IMR-90 (cell line): ENCODE results near the gene TTLL11. TPM values are rescaled to one million over a fixed set of nuclear protein-coding genes. Genes with fewer than 3 reads are reported as not detected.

Source experiments
- ATAC-seq: fragments of 200-7000 bp; cut with Tn5 transposase; 2 replicates; pipeline ENCODE4 v1.9.1; 2020; ENCODE audit warnings: low read depth, mild to moderate bottlenecking, moderate library complexity
- BruUV-seq: library from RNA; stranded (reverse); fragments of 400-500 nt; replicated peaks from 2 replicates; lab custom pipeline; 2021; lab: Mats Ljungman, UMichigan
- CTCF ChIA-PET: fragments of 300-600 bp; formaldehyde crosslinking; extraction: SDS; loops from one replicate; lab custom pipeline; 2021; ENCODE audit warnings: antibody characterized with exemption; lab: Yijun Ruan, JAX
- POLR2A ChIA-PET: fragments of 300-600 bp; sonication (Branson Sonifier 250); formaldehyde crosslinking; loops from one replicate; lab custom pipeline; 2022; ENCODE audit warnings: antibody characterized with exemption; ENCODE audit not compliant: unreplicated experiment; lab: Charles Lee
- DNase-seq: peaks from one replicate; pipeline ENCODE4 v3.0.0; 2013
- H2AFZ ChIP-seq: replicated peaks from 2 replicates; pipeline ENCODE3; 2013; ENCODE audit warnings: low read length, mild to moderate bottlenecking; ENCODE audit not compliant: poor library complexity
- H2AK5ac ChIP-seq: 2 replicates; pipeline ENCODE4 v1.6.1; 2013; ENCODE audit warnings: low read depth, low read length, inconsistent platforms
- H2AK9ac ChIP-seq: replicated peaks from 2 replicates; pipeline ENCODE3; 2013; ENCODE audit warnings: mild to moderate bottlenecking, low read depth, low read length, moderate library complexity; ENCODE audit not compliant: poor library complexity
- H2BK120ac ChIP-seq: 2 replicates; pipeline ENCODE4 v1.6.1; 2013; ENCODE audit warnings: low read depth, low read length, inconsistent platforms
- H2BK15ac ChIP-seq: 3 replicates; pipeline ENCODE4 v1.6.1; 2013; ENCODE audit warnings: low read depth, low read length, inconsistent platforms
- H2BK20ac ChIP-seq: 2 replicates; pipeline ENCODE4 v1.6.1; 2013; ENCODE audit warnings: low read depth, mild to moderate bottlenecking, inconsistent platforms, low read length, moderate library complexity
- H2BK5ac ChIP-seq: 2 replicates; pipeline ENCODE4 v1.6.1; 2013; ENCODE audit warnings: mild to moderate bottlenecking, low read depth, low read length, inconsistent platforms; ENCODE audit not compliant: poor library complexity, severe bottlenecking
- H3K14ac ChIP-seq: replicated peaks from 2 replicates; pipeline ENCODE4 v1.6.1; 2013; ENCODE audit warnings: low read depth, low read length, inconsistent platforms
- H3K18ac ChIP-seq: 2 replicates; pipeline ENCODE4 v1.6.1; 2013; ENCODE audit warnings: low read depth, low read length, control low read depth
- H3K23ac ChIP-seq: 2 replicates; pipeline ENCODE4 v1.6.1; 2013; ENCODE audit warnings: low read depth, low read length, inconsistent platforms
- H3K27ac ChIP-seq: 2 replicates; pipeline ENCODE4 v1.5.1; 2013; ENCODE audit warnings: mild to moderate bottlenecking, control low read depth, low read length; ENCODE audit not compliant: insufficient read depth
- H3K27me3 ChIP-seq: 2 replicates; pipeline ENCODE4 v1.6.1; 2013; ENCODE audit warnings: low read length; ENCODE audit not compliant: control insufficient read depth, insufficient read depth
- H3K36me3 ChIP-seq: 2 replicates; pipeline ENCODE4 v1.6.1; 2013; ENCODE audit warnings: low read length, mixed read lengths; ENCODE audit not compliant: control insufficient read depth, insufficient read depth
- H3K4ac ChIP-seq: 2 replicates; pipeline ENCODE4 v1.6.1; 2013; ENCODE audit warnings: low read depth, low read length, inconsistent platforms
- H3K4me1 ChIP-seq: 2 replicates; pipeline ENCODE4 v1.6.1; 2013; ENCODE audit warnings: low read length, mixed read lengths; ENCODE audit not compliant: control insufficient read depth, insufficient read depth
- H3K4me2 ChIP-seq: 2 replicates; pipeline ENCODE4 v1.6.1; 2013; ENCODE audit warnings: low read depth, mild to moderate bottlenecking, control low read depth, low read length, moderate library complexity
- H3K4me3 ChIP-seq: 2 replicates; pipeline ENCODE4 v1.5.1; 2013; ENCODE audit warnings: low read depth, mild to moderate bottlenecking, control low read depth, low read length, moderate library complexity; ENCODE audit not compliant: insufficient read depth
- H3K56ac ChIP-seq: 2 replicates; pipeline ENCODE4 v1.6.1; 2013; ENCODE audit warnings: low read length, inconsistent platforms; ENCODE audit not compliant: insufficient read depth; ENCODE audit errors: extremely low read depth
- H3K79me1 ChIP-seq, 2 experiments: 2 replicates each; pipeline ENCODE4 v1.6.1; 2013; ENCODE audit warnings: low read length in 2 of 2, inconsistent platforms in 1 of 2, low read depth in 1 of 2
- H3K9ac ChIP-seq: 2 replicates; pipeline ENCODE4 v1.6.1; 2013; ENCODE audit warnings: low read depth, low read length, control low read depth
- H3K9me1 ChIP-seq: 2 replicates; pipeline ENCODE4 v1.6.1; 2013; ENCODE audit warnings: low read length, inconsistent platforms; ENCODE audit not compliant: insufficient read depth
- H3K9me3 ChIP-seq: 2 replicates; pipeline ENCODE4 v1.6.1; 2013; ENCODE audit warnings: low read length; ENCODE audit not compliant: control insufficient read depth, insufficient read depth
- H4K20me1 ChIP-seq: 2 replicates; pipeline ENCODE4 v1.6.1; 2013; ENCODE audit warnings: low read length, inconsistent platforms; ENCODE audit not compliant: insufficient read depth
- H4K5ac ChIP-seq: 2 replicates; pipeline ENCODE4 v1.6.1; 2013; ENCODE audit warnings: mild to moderate bottlenecking, low read depth, low read length, control low read depth
- H4K8ac ChIP-seq, 2 experiments: 2 replicates each; pipeline ENCODE4 v1.6.1; 2013; ENCODE audit warnings: low read depth in 2 of 2, low read length in 2 of 2, control low read depth in 1 of 2, inconsistent platforms in 1 of 2
- H4K91ac ChIP-seq: 2 replicates; pipeline ENCODE4 v1.6.1; 2013; ENCODE audit warnings: low read depth, low read length, inconsistent platforms; ENCODE audit not compliant: insufficient read depth
- CHD1 ChIP-seq: IDR thresholded peaks from 2 replicates; pipeline ENCODE4 v1.6.1; 2012; ENCODE audit warnings: low read depth, low read length, improper control_type of control experiment
- FOS ChIP-seq: fragments of 150-350 bp; IDR thresholded peaks from 2 replicates; pipeline ENCODE4 v1.6.1; 2016; ENCODE audit warnings: low read depth, low read length
- MAZ ChIP-seq: IDR thresholded peaks from 2 replicates; pipeline ENCODE4 v1.6.1; 2012; ENCODE audit warnings: low read depth, mild to moderate bottlenecking, low read length, improper control_type of control experiment, moderate library complexity, borderline replicate concordance
- MXI1 ChIP-seq: IDR thresholded peaks from 2 replicates; pipeline ENCODE4 v1.6.1; 2012; ENCODE audit warnings: low read depth, mild to moderate bottlenecking, low read length, moderate library complexity, borderline replicate concordance
- NFE2L2 ChIP-seq: fragments of 150-350 bp; IDR thresholded peaks from 2 replicates; pipeline ENCODE4 v1.6.1; 2016; ENCODE audit warnings: low read depth, mild to moderate bottlenecking, low read length
- POLR2A ChIP-seq: IDR thresholded peaks from 2 replicates; pipeline ENCODE4 v1.6.1; 2012; ENCODE audit warnings: mild to moderate bottlenecking, low read depth, low read length
- WGBS, 2 experiments: methylation state at CpG; one replicate each; pipeline versions ENCODE4 v1.1.5 to v1.1.7; 2013; ENCODE audit warnings: missing lambda C conversion rate in 2 of 2; ENCODE audit not compliant: insufficient read length in 1 of 2; ENCODE audit errors: extremely low coverage in 2 of 2; 5-methylcytosine and 5-hydroxymethylcytosine counted together
- dilution Hi-C: fragments of 300-500 bp; cut with HindIII; formaldehyde crosslinking; loops from one replicate; pipeline ENCODE4 v1.14.3; 2018; ENCODE audit warnings: low sequenced_read_pairs; ENCODE audit not compliant: unreplicated experiment
- in situ Hi-C: fragments of 300-500 bp; cut with MboI; formaldehyde crosslinking; loops from 3 replicates; pipeline ENCODE4 v1.14.3; 2019; ENCODE audit warnings: low sequenced_read_pairs, inconsistent platforms, mixed read lengths
- intact Hi-C: fragments of 100-400 bp; cut with micrococcal nuclease; formaldehyde crosslinking; loops from 2 replicates; pipeline ENCODE4 v1.10.0; 2022
- polyA plus RNA-seq, 3 experiments: library from polyadenylated mRNA; depleted of rRNA; stranded (reverse); fragments of >200 nt; gene quantifications; 2 replicates each; pipeline ENCODE4 v1.2.3, GENCODE V29; 2012; ENCODE audit warnings: low replicate concordance in 1 of 3
- total RNA-seq: library from RNA; depleted of rRNA; stranded (reverse); fragments of >200 nt; gene quantifications from 2 replicates; pipeline ENCODE4 v1.2.3, GENCODE V29; 2012

Gene TTLL11
- total and polyA plus RNA-seq, 2 of the 4 experiments (the other 2 are of a cell fraction): 2.0 to 4.6 TPM

DNA sequence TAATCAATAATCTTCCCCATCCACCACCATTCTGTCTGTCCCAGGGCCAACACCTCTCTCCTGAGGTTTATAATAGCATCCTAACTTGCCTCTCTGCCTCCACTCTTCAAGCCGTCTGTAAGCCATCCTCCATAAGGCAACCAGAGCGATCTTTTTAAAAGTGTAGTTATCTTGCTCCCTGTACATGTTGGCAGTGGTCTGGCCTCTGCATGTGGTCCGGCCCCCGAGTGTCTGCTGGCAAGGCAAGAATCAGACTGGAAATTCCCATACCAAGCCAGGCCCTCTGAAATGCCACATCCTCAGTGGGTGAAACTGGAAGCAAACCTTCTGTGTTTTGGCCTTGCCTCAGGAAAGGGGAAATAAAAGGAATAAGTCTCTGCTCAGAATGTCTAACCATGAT lies 17.0 kb downstream of the TTLL11 start:
- no CpG with 5 or more reads among the region's 4 CpGs for WGBS, 2 experiments
- Histone ChIP-seq H2BK15ac (peak overlapping the region; percentile 16; the same call in 1 of the 3 replicates), H4K5ac (peak overlapping the region; percentile 39; the same call in 1 of the 2 replicates), H4K8ac (peak overlapping the region in 1 of 2 experiments; percentile 47; a peak in 1 of 4 replicates), H2AK9ac (no peak overlapping the region), H2BK5ac (no peak overlapping the region), H3K36me3 (no peaks in the 10 kb centered on the region), H4K20me1 (peaks cover 16% of the 10 kb centered on the region; the same call in 1 of the 2 replicates), H3K4me3 (no peak overlapping the region), H2AK5ac (0 out of 2 replicates have a peak overlapping the region, but pooled peaks have one; percentile 60), H3K4ac (peak overlapping the region; percentile 32; the same call in 1 of the 2 replicates), H3K27me3 (no peaks in the 10 kb centered on the region), H3K9ac (no peak overlapping the region), H4K91ac (no peak overlapping the region), H2BK120ac (peak overlapping the region; percentile 3; the same call in 1 of the 2 replicates), H3K23ac (no peak overlapping the region), H3K18ac (peak overlapping the region; percentile 81), H3K4me1 (peaks cover 8% of the 10 kb centered on the region), H3K14ac (peak overlapping the region; percentile 46; the same call in 1 of the 2 replicates), H3K27ac (no peak overlapping the region), H3K9me3 (peaks cover 3% of the 10 kb centered on the region; the same call in 1 of the 2 replicates), H3K9me1 (peaks cover 8% of the 10 kb centered on the region; the same call in 1 of the 2 replicates), H3K79me1 (peaks cover 18 to 36% of the 10 kb centered on the region in 2 experiments), H2BK20ac (peak overlapping the region; percentile 28; the same call in 1 of the 2 replicates), H3K56ac (no peak overlapping the region), H3K4me2 (no peak overlapping the region; the same call in 1 of the 2 replicates), H2AFZ (no peak overlapping the region)
- ChIA-PET CTCF (no interaction called here), POLR2A (no interaction called here)
- no peak for TF ChIP-seq POLR2A
- no peak for TF ChIP-seq MAZ
- TF ChIP-seq FOS: no peak
- no peak for TF ChIP-seq NFE2L2
- no peak for TF ChIP-seq CHD1
- no peak for TF ChIP-seq MXI1
- dilution Hi-C loops: no loop called here
- no peak for ATAC-seq
- intact Hi-C loops: no loop called here
- in situ Hi-C loops: no loop called here
- BruUV-seq: no TSS peak
- no peak for DNase-seq
